DOHH2 (cell line): ENCODE results near the gene MED31.

Experiments
- CTCF ChIP-seq: fragments of 200-600 bp; sonication (generic); IDR thresholded peaks from one replicate; pipeline ENCODE4 v1.5.1; 2014; ENCODE audit warnings: antibody characterized with exemption, mild to moderate bottlenecking, low read depth, low read length; ENCODE audit not compliant: poor library complexity, severe bottlenecking
- EZH2phosphoT487 ChIP-seq: fragments of 200-600 bp; sonication (generic); IDR thresholded peaks from 2 replicates; pipeline ENCODE4 v1.6.1; 2017; ENCODE audit warnings: borderline replicate concordance, mild to moderate bottlenecking, antibody characterized with exemption, low read length, moderate library complexity, mixed read lengths

GRCh38 chr17:6681176-6681575, 29.8 kb upstream of the MED31 start:
- TF ChIP-seq CTCF (no peak), EZH2phosphoT487 (no peak)
